NCI-H2227 (cell line): ENCODE data around the gene ALOXE3.

Experiments
- DNase-seq: peaks from one replicate; lab custom pipeline; 2025; ENCODE audit not compliant: unreplicated experiment; lab: John Stamatoyannopoulos, UW

Gene ALOXE3

GRCh38 chr17:8142887-8143580 is 24.7 kb upstream of the ALOXE3 start:
- DNase-seq = no peak

GRCh38 chr17:8142158-8142886 is 24.0 kb upstream of the ALOXE3 start:
- no peak for DNase-seq

DNA sequence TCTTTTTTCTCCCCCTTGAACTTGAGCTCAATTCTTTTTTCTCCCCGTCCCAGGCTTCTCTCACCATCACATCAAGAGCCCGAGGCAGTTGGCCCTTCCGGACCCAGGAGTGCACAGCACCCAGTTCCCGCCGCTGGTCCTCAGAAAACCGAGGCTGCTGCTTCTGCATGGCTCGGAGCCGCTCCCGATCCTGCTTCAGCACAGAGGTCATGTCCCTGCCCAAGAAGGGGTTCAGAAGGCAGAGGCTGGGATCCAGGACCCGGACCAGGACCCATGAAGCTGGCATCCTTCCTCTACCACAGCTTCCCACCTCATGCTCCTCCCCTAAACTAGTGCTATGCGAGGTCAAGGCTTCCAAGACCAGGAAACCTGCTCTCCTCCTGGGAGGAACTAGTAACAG is 23.4 kb upstream of the ALOXE3 start:
- no peak for DNase-seq

DNA sequence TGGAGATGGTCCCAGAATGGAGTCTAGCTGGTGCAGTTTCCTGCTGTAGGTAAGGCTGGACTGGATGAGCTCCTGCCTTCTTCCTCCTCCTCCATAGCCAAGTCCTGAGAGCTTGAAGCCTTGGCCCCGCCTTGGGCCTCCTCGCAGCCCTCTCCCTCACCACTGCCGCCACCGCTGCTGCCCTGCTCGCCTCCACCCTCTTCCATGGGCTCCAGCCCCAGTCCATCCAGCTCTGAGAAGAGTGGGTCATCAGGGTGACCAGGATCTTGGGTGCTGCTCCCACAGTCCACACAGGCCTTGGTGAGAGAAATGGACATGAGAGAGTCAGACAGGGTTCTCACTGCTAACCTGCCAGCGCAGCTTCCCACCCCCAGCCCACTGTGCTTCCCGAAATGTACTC is 22.7 kb upstream of the ALOXE3 start:
- DNase-seq = no peak

DNA sequence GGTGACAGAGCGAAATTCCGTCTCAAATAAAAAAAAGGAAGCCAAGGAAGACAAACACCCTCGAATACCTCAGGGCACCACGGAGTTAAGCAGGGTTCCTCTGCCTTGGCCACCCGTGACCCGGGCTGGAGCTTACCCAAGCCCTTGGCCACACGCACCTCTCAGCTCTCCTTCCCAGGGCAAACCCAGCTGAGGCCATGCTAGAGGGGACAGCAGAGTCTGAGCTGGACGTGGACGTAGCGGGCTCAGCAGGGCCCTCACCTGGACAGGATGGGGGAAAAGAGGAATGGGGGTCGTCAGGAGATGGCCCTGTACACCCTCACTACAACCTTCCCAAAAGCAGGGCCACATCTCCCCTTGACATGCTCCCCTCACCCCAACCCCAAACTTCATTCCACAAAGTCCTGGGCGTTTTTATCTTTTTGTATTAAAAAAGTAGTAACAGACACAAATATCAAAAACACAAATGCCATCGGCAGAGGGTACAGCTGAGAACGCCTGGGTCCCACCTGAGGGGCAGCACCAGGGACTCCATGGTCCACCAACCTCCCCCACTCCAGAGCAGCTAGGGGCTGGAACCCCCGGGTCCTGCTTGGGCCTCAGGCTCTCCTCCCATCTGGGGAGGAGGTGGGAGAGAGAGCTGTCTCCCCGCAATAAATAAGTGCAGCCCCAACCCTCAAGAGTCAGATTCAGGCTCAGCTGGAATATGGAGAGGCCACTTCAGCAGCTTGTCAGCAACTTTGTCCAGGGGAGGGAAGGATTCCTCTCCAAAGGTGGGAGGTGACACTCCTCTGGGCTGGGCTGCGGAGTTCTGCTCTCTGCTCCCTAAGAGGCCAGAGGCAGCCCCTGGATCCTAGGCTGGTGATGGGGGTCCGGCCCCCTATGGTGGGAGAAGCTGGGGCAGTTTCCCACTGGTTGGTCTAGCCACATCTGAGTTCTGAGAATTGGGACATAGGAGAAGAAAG is 22.0 kb upstream of the ALOXE3 start:
- no peak for DNase-seq

- DNase-seq = peak; percentile 97
Measured at GRCh38 chr17:8138672-8139371, 20.5 kb upstream of the ALOXE3 start.

GRCh38 chr17:8138374-8138671 is 20.0 kb upstream of the ALOXE3 start:
- DNase-seq = no peak

DNA sequence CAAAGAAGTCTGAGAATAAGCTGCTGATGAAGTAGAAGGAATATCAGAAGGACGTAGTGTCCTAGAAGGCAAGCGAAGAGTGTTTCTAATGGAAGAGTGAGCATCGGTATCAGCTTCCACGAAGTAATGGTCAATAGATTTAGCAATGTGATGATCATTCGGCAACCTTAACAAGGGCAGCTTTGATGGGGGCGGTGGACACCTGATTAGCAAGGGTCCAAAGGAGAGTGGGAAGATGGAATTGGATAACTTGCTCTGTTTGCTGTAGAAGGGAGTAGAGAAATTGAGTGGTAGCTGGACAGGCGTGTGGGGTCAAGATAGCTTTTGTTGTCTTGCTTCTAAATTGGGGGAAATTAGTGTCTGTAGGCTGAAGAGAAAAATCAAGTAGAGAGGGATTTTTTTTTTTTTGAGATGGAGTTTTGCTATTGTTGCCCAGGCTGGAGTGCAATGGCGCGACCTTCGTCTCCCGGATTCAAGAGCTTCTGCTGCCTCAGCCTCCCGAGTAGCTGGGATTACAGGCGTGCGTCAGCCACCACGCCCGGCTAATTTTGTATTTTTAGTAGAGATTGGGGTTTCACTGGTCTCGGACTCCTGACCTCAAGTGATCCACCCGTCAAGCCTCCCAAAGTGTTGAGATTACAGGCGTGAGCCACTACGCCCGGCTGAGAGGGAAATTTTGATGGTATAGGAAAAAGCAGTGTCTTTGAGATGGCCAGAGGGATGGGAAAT is 19.5 kb upstream of the ALOXE3 start:
- DNase-seq = no peak

- no peak for DNase-seq
Measured at GRCh38 chr17:8133941-8134340, 15.6 kb upstream of the ALOXE3 start.

DNA sequence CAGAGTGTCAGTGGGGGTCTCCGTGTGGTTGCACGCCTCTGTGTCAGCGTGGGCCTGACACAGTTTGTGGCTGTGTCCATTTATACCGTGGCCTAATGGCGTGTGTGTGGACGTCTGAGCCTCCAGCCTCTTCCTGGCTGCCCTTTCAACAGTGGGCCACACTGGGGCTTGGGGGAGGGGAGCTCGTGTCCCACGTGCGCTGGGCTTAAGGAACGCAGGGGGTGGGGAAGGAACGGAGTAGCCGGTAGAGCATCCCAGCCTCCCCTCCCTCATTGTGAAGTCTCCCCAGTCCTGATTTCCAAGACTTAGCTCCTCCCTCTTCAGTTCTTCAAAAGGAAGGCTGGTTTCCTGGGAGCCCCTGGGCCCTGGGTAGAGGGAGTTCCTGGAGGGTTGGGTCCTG is 15.1 kb upstream of the ALOXE3 start:
- no peak for DNase-seq

DNA sequence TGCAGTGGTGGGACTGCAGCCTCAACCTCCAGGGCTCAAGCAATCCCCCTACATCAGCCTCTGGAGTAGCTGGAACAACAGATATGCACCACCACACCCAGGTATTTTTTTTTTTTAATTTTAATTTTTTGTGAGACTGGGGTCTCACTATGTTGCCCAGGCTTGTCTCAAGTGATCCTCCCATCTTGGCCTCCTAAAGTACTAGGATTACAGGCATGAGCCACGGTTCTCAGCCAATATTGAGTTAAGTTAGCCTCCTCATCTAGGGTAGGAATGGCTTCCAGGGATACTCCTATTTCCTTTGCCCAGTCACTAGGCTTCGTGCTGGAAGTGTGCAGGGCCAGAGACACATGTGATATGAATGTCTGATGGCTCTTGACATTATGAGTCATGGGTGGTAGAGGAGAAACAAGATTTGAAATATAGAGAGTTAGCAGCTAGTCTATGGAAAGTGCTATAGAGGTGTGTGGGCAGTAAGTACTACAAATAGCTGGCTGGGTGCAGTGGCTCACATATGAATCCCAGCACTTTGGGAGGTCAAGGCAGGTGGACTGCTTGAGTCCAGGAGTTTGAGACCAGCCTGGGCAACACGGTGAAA is 13.6 kb upstream of the ALOXE3 start:
- DNase-seq = no peak

DNA sequence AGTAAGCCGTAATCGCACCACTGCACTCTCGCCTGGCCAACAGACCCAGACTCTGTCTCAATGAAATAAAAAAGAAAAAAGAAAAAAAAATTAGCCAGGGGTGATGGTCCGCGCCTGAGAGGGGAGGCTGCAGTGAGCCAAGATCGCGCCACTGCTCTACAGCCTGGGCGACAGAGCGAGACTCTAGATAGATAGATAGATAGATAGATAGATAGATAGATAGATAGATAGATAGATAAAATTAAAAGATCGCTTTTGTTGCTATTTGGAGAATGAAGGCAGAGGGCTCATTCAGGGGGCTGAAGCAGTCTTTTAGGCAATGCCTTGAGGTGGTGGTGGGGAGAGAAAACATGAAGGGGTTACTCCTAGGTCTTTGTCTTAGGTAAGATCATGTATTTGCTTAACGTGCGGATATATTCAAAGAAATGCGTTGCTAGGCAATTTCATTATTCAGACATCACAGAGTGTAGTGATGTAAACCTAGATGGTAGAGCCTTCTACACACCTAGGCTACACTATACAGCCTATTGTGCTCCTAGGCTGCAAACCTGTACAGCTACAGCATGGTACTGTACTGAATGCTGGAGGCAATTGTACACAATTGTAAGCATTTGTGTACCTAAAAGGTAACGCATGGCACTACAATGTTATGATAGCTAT is 9.9 kb upstream of the ALOXE3 start:
- DNase-seq = no peak

DNA sequence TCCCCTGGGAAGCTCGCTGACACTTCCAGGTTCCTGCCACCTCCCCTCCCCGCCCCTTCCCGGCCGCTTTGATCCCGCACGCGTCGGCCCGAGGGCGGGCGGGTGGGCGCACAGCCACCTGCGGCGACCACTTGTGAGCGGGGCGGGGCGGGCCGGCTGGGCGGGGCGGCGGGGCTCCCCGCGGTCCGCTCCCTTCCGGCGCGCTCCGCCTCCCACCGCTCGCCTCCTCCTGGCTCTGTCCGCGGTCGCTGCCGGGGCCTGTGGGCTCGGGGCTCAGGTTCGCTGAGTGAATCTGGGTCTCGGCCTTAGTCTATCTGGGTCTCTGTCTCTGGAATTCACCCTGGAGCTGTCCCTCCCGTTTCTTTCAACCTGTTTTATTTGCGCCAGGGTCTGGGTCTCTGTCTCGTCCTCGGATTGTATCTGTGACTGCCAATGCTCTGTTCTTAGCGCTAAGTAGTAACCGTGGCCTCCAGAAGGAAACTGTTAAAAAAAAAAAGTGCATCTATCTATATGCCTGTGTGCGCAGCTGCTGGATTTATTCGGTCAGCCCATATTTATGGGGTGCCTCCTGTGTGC is 8.3 kb upstream of the ALOXE3 start:
- peak; percentile 55 for DNase-seq

GRCh38 chr17:8125947-8126490 is 7.7 kb upstream of the ALOXE3 start:
- DNase-seq = peak; percentile 60

- DNase-seq = peak; percentile 82
Measured at GRCh38 chr17:8125154-8125946, 7.0 kb upstream of the ALOXE3 start.

DNA sequence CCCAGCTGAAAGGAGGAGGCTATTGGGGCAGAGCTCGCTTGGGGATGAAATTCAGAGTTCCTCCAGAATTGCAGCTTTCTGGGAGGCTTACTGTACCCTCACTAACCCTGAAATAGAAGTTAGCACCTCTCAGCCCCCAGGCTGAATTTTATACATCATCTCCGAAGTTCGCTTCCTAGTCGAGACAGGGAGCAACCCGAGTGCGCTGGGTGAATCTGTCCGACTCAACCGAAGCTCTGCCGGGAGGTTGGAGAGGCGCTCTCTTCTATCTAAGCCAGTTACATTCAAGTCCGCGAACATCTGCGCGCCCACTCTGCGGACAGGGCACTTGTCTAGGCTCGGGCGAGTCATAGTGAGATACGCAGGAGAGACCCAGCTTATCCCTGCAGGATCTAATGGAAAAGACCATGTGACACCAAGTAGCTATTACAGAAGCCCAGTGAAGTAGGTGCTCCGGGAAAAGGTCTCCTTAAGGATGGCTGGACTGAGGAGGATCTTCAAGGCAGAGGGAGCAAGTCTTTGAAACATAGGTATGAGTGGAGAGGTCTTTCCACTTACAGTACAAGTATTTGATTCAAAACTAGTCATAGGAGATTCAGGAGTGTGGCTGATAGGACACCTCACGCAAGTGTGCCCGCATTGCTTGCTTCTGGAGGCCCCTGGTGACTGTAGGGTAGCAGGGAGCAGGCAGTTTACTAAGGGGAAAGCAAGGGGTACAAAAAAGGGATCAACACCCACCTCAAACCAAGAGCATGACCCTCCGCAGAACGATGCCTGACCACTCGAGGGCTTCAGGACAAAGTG is 6.2 kb upstream of the ALOXE3 start:
- DNase-seq = no peak

DNA sequence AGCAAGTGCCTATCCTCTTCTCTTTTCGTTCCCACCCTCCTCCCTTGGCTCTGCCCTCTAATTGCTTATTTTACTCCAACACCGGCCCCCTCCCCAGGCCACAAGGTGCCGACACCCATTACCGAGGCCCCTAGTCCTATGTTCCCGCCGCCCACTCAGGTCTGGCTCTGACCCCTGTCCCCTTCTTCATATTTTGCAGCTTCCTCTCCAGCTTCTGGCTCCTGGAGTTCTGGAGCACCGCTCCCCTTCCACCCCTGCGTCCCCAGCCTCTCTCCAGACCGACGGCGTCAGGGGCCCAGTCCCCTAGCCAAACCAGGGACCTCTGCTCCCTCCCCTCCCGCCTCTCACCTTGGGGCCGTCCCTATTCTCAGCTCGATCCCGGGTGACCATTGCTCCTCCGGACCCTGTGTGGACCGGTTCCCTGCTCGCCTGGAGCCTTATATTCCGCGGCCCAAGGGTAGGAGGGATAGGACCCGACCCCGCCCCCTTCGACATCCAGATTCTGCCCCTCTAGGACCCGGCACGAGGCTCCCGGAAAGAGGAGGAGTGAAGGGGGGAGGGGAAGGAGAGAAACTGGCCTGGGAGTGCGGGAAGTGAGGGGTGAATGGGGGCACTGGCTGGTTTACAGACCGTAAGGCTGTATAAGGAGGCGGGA is 5.5 kb upstream of the ALOXE3 start, which contains the start of gene HES7:
Gene HES7, minus strand, starts transcription at position 412 of the 655 bp plus-strand sequence. Its CDS starts 22 bp downstream, at position 390.
- DNase-seq = peak; percentile 18
